GM19193 (cell line): ENCODE results near the gene ATF1.
A peak's percentile ranks its signal among the peaks of the same experiment; 100 is the strongest.

Experiments
- POLR2A ChIP-seq: IDR thresholded peaks from 4 replicates; pipeline ENCODE4 v1.6.1; 2011; ENCODE audit not compliant: insufficient read depth, insufficient read length; ENCODE audit errors: extremely low read depth

The ATF1 gene

DNA sequence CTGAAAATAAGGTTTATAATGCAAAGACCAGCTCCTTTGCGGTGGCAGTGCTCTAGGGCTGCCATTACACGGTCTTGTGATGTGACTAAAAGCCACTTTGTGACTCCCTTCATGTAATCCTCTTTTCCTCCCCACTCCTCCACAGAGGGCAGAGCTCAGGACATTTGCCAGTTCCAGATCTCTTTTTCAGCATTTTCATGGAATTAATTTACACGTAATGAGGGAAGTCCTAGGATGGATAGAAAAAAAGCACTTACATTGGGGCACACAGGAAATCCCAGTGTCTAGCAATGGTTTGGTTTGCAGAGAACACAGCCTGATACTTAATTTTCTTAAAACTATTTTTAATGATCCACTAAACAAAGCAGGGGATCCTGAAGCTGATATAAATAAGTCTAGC is 17.5 kb upstream of the ATF1 start:
- no peak for TF ChIP-seq POLR2A

GRCh38 chr12:50747817-50748216 is 16.1 kb upstream of the ATF1 start:
- TF ChIP-seq POLR2A, result no peak

DNA sequence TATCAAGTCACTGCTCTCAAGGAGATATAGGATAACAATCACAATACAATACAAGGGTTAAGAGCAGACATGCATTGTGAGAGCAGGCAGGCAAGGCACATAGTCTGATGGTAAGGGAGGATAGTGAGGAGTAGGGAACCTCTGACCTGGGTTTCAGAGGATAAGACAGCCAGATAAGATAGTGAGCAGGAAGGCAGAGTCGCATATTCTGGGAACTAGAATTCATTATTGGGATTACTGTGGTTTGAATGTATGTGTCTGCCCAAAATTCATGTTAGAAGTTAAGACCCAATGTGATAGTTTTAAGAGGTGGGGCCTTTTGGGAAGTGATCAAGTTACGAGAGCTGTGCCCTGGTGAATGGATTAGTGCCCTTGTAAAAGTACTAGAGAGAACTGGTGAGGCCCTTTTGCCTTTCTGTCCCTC is 14.4 kb upstream of the ATF1 start:
- TF ChIP-seq POLR2A, result no peak

DNA sequence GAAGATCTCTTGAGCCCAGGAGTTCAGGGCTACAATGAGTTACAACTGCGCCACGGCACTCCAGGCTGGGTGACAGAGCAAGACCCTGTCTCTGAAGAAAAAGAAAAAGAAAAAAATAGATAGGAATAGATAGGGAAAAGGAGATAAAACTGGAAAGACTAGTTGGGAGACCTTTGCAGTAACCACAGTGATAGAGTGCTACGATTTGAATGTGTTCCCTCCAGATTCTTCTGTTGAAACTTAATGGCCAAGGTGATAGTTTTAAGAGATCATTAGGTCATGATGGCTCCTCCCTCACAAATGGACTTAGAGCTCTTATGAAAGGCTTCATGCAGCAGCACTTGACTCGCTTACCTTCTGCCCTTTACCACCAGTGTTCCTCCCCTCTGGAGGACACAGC is 13.5 kb upstream of the ATF1 start:
- no peak for TF ChIP-seq POLR2A

DNA sequence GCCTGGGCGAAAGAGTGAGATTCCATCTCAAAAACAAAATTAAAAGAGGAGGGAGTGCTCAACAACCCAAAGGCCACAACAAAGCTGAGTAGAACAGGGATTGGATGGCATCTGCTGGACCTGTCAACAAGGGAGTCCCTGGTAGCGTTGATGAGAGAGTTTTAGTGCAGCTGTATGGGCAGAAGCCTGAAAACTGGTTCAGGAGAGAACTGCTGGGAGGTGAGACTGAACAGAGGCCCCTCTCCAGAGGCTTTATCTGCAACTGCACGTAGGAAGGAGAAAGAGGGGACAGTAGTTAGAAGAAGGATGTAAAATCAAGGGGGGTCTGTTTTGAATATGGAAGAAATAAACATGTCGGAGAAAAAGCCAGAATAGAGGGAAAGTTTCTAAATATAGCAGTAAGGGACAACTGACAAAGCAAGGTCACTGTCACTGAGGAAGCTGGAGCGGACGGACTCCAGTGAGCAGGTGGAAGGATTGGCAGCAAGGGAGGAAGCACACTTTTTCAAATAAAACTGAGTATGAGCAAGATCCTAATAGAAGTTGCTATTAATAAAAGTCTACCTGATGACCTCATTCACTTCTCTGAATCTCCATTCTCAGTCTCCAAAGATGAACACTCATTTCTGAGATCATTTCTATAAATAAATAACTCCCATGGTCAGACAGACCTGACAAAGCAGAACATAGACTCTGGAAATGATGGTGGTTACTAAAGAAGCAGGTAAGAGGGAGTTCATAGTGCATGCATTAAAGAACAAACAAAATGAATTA is 11.8 kb upstream of the ATF1 start:
- no peak for TF ChIP-seq POLR2A

DNA sequence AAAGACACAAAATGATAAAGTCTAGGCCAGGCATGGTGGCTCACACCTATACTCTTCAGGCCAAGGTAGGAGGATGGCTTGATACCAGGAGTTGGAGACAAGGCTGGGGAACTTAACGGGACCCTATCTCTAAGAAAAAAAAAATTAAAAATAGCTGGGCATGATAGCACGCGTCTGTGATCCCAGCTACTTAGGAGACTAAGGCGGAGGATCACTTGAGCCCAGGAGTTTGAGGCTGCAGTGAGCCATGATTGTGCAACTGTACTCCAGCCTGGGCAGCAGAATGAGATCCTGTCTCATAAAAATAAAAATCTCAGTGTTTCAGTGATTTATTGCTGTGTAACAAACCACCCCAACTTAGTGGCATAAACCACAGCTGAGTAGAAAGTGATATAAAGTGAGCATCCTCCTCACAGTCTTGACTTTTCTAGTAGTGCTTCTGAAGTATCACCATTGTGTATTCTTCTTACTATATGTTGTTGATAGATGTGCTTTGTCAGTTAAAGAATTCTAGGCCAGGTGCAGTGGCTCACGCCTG is 10.6 kb upstream of the ATF1 start:
- no peak for TF ChIP-seq POLR2A

DNA sequence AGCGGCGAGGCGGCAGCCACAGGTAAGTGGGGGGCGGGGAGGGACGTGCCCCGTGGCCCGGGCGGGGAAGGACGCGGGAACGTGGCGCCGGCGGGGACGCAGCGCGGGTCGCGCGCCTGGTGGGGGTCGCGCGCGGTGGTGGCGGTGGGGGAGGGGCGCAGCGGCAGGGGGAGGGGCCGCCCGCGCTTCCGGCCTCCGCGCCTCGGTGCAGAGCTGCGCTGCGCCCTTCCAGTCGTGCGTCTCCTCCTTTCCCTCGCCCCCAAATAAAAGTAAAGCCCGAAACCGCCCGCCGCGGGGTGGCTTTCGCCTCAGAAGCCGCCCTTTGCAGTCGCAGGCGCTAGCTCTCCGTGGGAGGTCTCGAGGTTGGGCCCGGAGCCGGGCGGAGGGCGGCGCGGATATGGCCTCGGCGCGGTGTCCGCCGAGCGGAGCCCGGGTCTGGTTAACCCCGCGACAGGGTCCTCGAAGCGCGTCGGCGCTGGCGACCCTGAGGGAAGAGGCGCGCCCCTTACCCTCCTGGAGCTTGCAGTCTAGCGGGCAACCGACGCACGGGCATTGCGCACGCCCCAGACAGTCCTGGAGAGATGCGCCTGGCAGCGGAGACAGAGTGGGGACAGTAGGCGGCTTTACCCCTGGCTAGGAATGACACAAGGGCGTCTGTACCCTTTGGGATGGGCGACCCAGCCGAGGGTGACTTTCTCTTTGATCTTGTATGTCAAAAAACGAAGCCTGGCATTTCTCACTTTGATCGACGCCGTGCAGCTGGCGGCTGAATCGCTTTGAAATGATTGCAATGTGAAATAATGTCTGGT is 589 bp downstream of the ATF1 start:
- peak; percentile 78 for TF ChIP-seq POLR2A

- TF ChIP-seq POLR2A, result no peak
Observed at GRCh38 chr12:50765095-50765911, 1.4 kb downstream of the ATF1 start.

DNA sequence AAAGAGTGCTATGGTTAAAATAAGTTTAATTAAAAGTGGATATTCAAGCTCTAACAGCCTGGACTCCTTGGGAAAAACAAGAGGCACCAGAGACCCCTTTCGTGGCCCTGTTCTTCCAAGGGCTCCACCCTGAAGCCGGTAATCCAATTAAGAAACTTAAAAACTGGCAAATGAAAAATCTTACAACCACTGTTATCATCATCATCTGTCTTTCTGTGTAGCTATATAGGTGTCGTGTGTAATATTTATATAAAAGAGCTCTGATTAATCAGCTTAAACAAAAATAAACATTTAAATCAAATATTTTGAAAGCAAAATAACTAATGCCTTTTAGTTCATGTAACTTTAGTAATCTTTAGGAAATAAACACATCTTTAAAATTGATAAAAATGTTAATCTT is 4.5 kb downstream of the ATF1 start:
- no peak for TF ChIP-seq POLR2A

GRCh38 chr12:50771409-50771808 is 7.5 kb downstream of the ATF1 start:
- no peak for TF ChIP-seq POLR2A

DNA sequence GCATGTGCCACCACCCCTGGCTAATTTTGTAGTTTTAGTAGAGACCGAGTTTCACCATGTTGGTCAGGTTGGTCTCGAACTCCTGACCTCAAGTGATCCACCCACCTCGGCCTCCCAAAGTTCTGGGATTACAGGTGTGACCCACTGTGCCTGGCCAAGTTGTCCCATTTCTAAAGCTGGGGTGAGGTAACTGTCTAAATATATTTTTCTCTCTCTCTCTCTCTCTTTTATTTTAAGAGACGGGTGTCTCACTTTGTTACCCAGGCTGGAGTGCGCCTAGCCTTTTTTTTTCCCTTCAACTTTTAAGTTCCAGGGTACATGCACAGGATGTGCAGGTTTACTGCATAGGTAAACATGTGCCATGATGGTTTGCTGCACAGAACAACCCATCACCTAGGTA is 8.6 kb downstream of the ATF1 start:
- TF ChIP-seq POLR2A, result no peak

- no peak for TF ChIP-seq POLR2A
Observed at GRCh38 chr12:50772877-50773276, 9.0 kb downstream of the ATF1 start.

DNA sequence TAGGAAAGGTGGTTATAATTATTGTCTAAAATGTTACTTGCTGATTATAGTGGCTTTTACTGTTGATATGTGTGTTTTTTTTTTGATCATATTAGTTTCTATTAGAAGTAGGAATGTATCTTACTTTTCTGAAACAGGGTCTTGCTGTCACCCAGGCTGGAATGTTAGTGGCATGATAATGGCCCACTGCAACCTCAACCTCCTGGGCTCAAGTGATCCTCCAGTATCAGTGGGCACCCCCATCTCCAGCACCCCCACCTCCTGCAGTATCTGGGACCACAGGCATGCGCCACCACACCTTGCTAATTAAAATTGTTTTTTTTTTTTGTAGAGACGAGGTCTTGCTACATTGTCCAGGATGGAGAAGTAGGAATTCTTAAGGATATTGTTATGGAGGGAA is 11.3 kb downstream of the ATF1 start:
- TF ChIP-seq POLR2A, result no peak

- TF ChIP-seq POLR2A, result no peak
Observed at GRCh38 chr12:50776749-50777728, 13.1 kb downstream of the ATF1 start.
